ENCODE data around the gene ZNF32.
A peak's percentile ranks its signal among the peaks of the same experiment; 100 is the strongest.

Gene ZNF32, protein sequence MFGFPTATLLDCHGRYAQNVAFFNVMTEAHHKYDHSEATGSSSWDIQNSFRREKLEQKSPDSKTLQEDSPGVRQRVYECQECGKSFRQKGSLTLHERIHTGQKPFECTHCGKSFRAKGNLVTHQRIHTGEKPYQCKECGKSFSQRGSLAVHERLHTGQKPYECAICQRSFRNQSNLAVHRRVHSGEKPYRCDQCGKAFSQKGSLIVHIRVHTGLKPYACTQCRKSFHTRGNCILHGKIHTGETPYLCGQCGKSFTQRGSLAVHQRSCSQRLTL

DNA sequence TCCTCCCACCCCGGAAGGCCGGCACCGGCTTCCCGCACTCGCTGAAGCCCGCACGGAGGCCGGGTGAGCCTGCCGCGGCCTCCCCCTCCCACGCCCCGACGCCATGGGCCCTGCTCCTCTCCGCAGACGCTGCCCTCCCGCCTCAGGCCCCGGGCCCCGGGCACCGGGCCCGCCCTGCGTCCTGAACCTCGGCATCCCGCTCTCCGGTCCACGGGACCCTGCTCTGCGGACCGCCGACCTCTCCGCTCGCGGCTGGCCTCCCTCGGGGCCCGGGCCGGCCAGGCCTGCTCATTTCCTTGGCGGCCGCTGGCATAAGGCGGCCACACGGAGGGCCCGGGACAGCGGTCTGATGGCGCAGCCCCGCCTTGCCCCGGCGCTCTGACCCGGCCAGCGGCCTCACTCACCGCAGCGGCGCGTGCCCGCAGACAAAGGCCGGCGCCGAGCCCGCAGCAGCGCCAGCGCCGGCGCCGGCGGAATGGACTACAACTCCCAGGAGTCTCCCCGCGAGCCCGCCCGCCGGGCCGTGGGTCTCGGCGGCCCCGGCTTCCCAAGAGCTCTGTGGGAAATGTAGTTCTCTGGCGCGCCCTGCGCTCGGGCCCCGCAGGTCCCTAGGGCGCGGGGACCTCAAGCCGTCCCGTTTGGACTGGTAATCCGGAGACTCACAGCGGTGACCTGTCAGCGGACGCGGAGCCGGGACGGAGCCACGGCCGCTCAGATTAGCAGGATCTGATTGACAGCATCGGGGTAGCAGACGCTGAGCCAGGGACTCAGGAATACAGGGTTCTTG is at the start of gene ZNF32:
Gene ZNF32 (minus strand): TSS at position 484 of the 787 bp plus-strand sequence. CDS start 2,748 bp downstream, outside the sequence.
- peak; percentile 37 for DNase-seq

DNA sequence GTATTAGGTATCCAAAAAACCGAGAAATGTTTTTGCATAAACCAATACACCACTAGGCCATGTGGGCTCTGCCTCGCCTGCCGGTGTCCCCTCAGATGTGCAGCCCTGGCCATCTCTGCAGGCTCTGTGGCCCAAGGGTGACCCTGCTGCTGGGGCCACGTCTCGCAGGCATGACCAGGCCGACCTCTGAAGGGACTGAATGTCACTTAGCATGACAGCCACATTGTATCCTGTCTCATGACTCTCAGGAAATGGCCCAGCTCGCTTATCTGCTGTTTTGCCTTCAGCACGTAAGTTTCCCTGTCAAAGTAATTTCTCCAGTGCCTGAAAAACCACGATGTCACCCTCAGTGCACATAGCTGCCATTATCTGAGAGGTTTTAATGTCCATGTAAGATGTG is 49.5 kb upstream of the ZNF32 start:
- DNase-seq, result no peak

DNA sequence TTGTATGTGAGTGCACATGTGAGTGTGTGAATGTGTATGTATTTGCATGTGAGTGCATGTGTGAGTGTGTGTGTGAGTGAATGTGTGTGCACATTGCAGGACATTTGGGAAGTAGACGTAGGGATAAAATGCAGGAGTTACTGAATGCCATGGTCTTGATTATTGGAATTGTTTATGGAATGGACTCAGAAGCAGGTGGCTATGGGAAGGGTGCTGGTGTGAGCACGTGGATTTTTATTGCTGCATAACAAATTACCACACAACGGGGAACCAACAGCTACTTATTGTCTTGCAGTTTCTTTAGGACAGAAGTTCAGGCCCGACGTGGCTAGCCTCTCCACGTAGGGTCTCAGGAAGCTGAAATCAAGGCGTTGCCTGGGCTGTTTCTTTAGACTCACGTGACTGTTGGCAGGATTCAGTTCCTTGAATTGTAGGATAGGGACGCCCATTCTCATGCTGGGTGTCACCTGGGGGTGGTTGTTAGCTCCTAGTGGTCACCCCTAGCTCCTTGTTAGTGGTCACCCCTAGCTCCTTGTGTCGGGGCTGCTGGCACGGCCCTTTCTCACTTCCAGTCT is 48.3 kb upstream of the ZNF32 start:
- DNase-seq, result no peak

DNA sequence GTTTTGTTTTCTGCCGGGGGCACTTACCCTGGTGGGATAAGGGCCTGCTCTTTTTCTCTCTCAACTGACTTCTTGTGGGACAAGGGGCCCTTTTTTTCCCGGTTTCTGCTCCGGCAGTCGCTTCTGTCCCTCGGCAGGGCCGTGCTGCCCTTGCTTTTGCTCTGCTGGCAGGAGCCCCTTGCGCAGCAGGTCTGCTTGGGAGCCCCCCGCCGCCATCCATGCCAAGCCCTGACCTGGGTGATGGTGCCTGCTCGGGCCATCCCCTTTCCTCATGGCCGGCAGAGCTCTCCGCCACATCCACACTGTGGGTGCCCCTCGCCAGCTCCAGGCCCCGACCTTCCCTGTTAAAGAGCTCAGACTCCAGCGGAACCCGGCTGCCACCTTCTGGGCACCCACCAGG is 47.0 kb upstream of the ZNF32 start:
- no peak for DNase-seq

DNA sequence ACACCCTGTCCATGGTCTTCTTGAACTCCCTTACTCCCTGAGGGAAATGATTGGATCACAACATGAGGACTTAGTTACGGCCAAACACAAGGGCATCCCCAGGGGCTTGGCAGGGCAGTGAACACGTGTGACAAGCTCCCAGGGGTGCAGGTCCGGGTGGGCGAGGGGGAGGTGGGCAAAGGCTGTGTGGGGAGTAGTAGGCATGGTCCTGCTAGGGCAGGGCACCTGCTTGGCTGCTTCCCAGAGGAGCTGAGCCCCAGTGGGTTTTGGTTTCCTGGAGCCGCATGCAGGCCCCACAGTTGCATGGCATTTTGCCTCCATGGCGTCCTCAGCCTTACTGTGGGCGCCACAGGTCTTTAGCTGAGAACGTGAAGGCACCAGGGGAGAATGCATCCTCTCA is 46.6 kb upstream of the ZNF32 start:
- DNase-seq, result no peak

GRCh38 chr10:43694526-43694925 is 45.8 kb upstream of the ZNF32 start:
- DNase-seq, result no peak

- no peak for DNase-seq
Measured at GRCh38 chr10:43693602-43694001, 44.9 kb upstream of the ZNF32 start.

DNA sequence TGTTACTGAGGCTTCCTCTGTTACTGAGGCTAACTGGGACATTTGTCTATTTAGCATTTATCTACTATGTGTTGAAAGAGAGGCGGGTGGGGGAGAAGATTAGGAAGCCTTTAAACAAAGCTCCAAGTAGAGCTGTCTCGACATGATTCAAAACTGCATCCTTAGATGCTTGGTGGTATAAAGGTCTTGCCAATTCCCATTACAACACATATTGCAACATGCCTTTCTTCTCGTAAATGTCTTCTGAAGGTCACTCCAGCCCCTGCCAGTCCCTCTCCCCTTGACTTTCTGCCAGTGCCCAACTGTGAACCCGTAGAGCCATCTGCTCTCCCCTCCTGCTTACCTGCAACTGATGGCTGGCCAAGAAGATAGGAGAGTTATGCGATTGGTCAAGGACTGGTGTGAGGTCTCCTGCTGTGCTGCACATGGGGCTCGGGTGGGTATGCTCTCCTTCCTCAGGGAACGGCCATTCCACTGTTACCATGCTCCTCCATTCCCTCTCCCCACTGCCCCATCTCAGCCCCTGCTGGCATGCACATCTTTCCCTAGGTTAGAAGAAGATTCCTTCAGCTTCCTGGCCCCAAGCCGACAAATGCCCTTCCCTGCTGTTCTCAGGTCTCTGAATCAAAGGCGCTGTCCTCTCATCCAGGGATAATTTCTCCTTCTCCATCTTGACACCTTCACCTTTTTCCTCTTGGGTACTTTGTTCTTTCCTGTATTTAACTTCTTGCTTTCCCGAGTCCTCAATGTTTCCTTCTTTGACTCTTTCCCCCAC is 43.6 kb upstream of the ZNF32 start:
- no peak for DNase-seq

- DNase-seq, result no peak
Measured at GRCh38 chr10:43691485-43691884, 42.8 kb upstream of the ZNF32 start.

GRCh38 chr10:43689955-43690771 is 41.5 kb upstream of the ZNF32 start:
- no peak for DNase-seq

- DNase-seq, result no peak
Measured at GRCh38 chr10:43689618-43689954, 40.9 kb upstream of the ZNF32 start.

GRCh38 chr10:43689007-43689491 is 40.4 kb upstream of the ZNF32 start:
- no peak for DNase-seq

- no peak for DNase-seq
Measured at GRCh38 chr10:43688348-43688892, 39.7 kb upstream of the ZNF32 start.

- no peak for DNase-seq
Measured at GRCh38 chr10:43687373-43687772, 38.7 kb upstream of the ZNF32 start.

- no peak for DNase-seq
Measured at GRCh38 chr10:43686414-43686813, 37.7 kb upstream of the ZNF32 start.

GRCh38 chr10:43685744-43686143 is 37.1 kb upstream of the ZNF32 start:
- DNase-seq, result no peak

DNA sequence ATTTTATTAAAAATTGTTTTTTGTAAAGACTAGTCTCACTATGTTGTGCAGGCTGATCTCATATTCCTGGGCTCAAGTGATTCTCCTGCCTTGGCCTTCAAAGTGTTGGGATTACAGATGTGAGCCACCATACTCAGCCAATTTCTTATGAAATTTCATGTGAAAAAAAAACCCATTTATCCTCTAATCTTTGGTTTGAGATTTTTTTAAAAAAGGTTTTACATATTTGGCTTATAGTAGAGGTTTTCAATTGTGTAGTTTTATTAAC is 35.5 kb upstream of the ZNF32 start:
- DNase-seq, result no peak

DNA sequence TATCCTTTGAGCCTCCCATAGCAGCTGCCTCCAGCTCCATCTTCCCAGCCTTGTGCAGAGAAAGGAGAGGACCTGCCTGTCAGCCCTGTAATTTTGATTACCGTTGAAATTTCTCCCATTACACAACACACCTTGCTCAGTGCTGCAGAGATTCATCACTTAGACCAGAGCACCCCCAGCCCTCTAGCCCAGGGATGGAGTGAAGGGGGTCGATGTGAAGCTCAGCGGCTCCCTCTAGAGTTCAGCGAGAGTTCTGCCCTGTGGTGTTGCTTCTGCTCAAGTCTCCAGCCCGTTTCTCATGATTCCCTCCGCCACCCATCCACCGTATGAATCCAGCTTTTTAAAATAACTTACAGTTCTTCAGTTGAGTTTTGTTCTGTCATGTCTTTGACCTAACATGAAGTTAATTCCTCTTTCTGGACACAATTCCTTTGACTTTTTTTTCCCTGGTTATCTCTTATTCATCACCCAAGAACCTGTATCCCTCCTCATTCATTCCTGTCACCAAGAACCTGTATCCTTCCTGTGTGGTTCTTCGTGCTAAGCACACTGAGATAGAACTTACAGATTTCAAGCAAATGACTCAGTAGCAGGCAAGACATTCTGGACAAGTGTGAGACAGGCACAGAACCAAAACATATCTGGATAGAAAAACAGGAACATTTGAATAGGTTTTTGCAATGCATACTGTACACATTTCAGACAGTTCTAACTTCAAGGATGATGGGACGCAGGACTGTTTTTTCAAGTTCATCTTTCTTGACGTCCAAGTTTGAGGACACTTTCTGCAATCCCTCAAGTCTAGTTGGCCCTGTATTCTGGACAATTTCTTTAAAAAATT is 35.0 kb upstream of the ZNF32 start:
- no peak for DNase-seq

GRCh38 chr10:43682956-43683355 is 34.3 kb upstream of the ZNF32 start:
- DNase-seq, result no peak

- no peak for DNase-seq
Measured at GRCh38 chr10:43681721-43682120, 33.0 kb upstream of the ZNF32 start.

- no peak for DNase-seq
Measured at GRCh38 chr10:43681220-43681619, 32.5 kb upstream of the ZNF32 start.
